Right atrium auricular region (tissue), 2 donors: ENCODE measurements around the gene PHLDA1. TPM values are rescaled to one million over a fixed set of nuclear protein-coding genes. Genes with fewer than 3 reads are reported as not detected.
A peak's percentile ranks its signal among the peaks of the same experiment; 100 is the strongest.

ENCODE experiments used
- DNase-seq: peaks from one replicate; pipeline ENCODE4 v3.0.0-alpha.2; 2019; ENCODE audit warnings: low spot score
- H3K27ac ChIP-seq, 2 donors: fragments of 200-600 bp; sonication (generic); 1 replicate in 1 of 2; 2 replicates in 1 of 2; pipeline ENCODE4 v1.5.1; 2016 to 2019
- H3K27me3 ChIP-seq, 2 donors: fragments of 200-600 bp; sonication (generic); one replicate each; pipeline versions ENCODE4 v1.5.1 to v1.6.0; 2017 to 2019
- H3K36me3 ChIP-seq: fragments of 200-600 bp; sonication (generic); one replicate; pipeline ENCODE4 v1.5.1; 2016
- H3K4me1 ChIP-seq, 2 donors: fragments of 200-600 bp; sonication (generic); one replicate each; pipeline versions ENCODE4 v1.5.1 to v1.6.0; 2017 to 2019
- H3K4me3 ChIP-seq, 2 donors: fragments of 200-600 bp; sonication (generic); 1 replicate in 1 of 2; 2 replicates in 1 of 2; pipeline ENCODE4 v1.5.1; 2017 to 2019; ENCODE audit warnings: mild to moderate bottlenecking in 1 of 2, moderate library complexity in 1 of 2
- H3K9me3 ChIP-seq, 2 donors: fragments of 200-600 bp; sonication (generic); one replicate each; pipeline ENCODE4 v1.5.1; 2019
- CTCF ChIP-seq, 2 donors: fragments of 200-600 bp; sonication (generic); IDR thresholded peaks; one replicate each; pipeline ENCODE4 v1.5.1; 2019; ENCODE audit warnings: antibody characterized with exemption in 2 of 2
- total RNA-seq, 2 donors: library from RNA; depleted of rRNA; stranded (reverse); fragments of >200 nt; gene quantifications; one replicate each; pipeline ENCODE4 v1.1.0, GENCODE V29; 2016

Gene PHLDA1
- 10 to 100 TPM in 1 of 2 donors, 1 to 10 TPM in 1; 6.7 to 22.2 TPM for total RNA-seq

GRCh38 chr12:76031414-76032042 is at the start of gene PHLDA1:
TSS of gene PHLDA1 (minus strand) at chr12:76031776.
- H3K27ac ChIP-seq, result peak within 1 kb of the TSS; percentile 93 to 97
- peak; percentile 95 for DNase-seq
- H3K9me3 ChIP-seq, result no peaks in the 10 kb centered on the region
- peak; percentile 41 to 71 for TF ChIP-seq CTCF (IDR thresholded peaks at IDR 0.05)
- no peaks in the 10 kb centered on the region for H3K36me3 ChIP-seq
- H3K27me3 ChIP-seq, result no peaks in the 10 kb centered on the region
- peak within 1 kb of the TSS; percentile 81 to 88 for H3K4me3 ChIP-seq
- peaks cover 0 to 21% of the 10 kb centered on the region in 2 donors for H3K4me1 ChIP-seq

- H3K4me3 ChIP-seq, result no peak overlapping the region
- no peak for DNase-seq
- no peak overlapping the region for H3K27ac ChIP-seq
- peaks cover 6 to 13% of the 10 kb centered on the region in 2 donors for H3K9me3 ChIP-seq
- H3K36me3 ChIP-seq, result no peaks in the 10 kb centered on the region
- peaks cover 0 to 32% of the 10 kb centered on the region in 2 donors for H3K4me1 ChIP-seq
- TF ChIP-seq CTCF (IDR thresholded peaks at IDR 0.05), result no peak
- H3K27me3 ChIP-seq, result no peaks in the 10 kb centered on the region
Measured at GRCh38 chr12:76080729-76081415, 49.3 kb upstream of the PHLDA1 start.

- Histone ChIP-seq H3K4me1 (peaks cover 0 to 37% of the 10 kb centered on the region in 2 donors), H3K27me3 (no peaks in the 10 kb centered on the region), H3K9me3 (peaks cover 6 to 13% of the 10 kb centered on the region in 2 donors), H3K4me3 (no peak overlapping the region), H3K27ac (no peak overlapping the region), H3K36me3 (no peaks in the 10 kb centered on the region)
- TF ChIP-seq CTCF (IDR thresholded peaks at IDR 0.05), result no peak
- no peak for DNase-seq
Measured at GRCh38 chr12:76080017-76080728, 48.6 kb upstream of the PHLDA1 start.

GRCh38 chr12:76078748-76079147 is 47.2 kb upstream of the PHLDA1 start:
- no peak for TF ChIP-seq CTCF (IDR thresholded peaks at IDR 0.05)
- H3K27ac ChIP-seq, result no peak overlapping the region
- no peaks in the 10 kb centered on the region for H3K36me3 ChIP-seq
- H3K27me3 ChIP-seq, result no peaks in the 10 kb centered on the region
- H3K4me1 ChIP-seq, result peaks cover 0 to 49% of the 10 kb centered on the region in 2 donors
- no peak overlapping the region for H3K4me3 ChIP-seq
- DNase-seq, result no peak
- H3K9me3 ChIP-seq, result peaks cover 6 to 13% of the 10 kb centered on the region in 2 donors

GRCh38 chr12:76075448-76075847 is 43.9 kb upstream of the PHLDA1 start:
- no peak for TF ChIP-seq CTCF (IDR thresholded peaks at IDR 0.05)
- Histone ChIP-seq H3K4me3 (no peak overlapping the region), H3K4me1 (peaks cover 0 to 45% of the 10 kb centered on the region in 2 donors), H3K36me3 (no peaks in the 10 kb centered on the region), H3K9me3 (peaks cover 6 to 13% of the 10 kb centered on the region in 2 donors), H3K27ac (no peak overlapping the region), H3K27me3 (no peaks in the 10 kb centered on the region)
- no peak for DNase-seq
